Ovary (tissue), 3 donors: Measurements from ENCODE around the gene TRIM37.

ENCODE experiments used
- CTCF ChIP-seq, 3 donors: fragments of 450-650 bp in 2 of 3; fragments of 200-600 bp in 1 of 3; IDR thresholded peaks; one replicate each; pipeline versions ENCODE4 v1.5.1 to v1.8.0; 2016 to 2022; ENCODE audit warnings: antibody characterized with exemption in 3 of 3, mild to moderate bottlenecking in 1 of 3
- EP300 ChIP-seq: sonication (generic); formaldehyde crosslinking; IDR thresholded peaks from one replicate; pipeline ENCODE4 v1.6.1; 2017; ENCODE audit warnings: antibody characterized with exemption
- POLR2A ChIP-seq: fragments of 450-650 bp; IDR thresholded peaks from one replicate; pipeline ENCODE4 v1.6.1; 2017; ENCODE audit warnings: antibody characterized with exemption, mild to moderate bottlenecking, moderate library complexity
- donor health status: DM: no; HTN: no; CAD: no.

GRCh38 chr17:59152925-59153324 is 46.2 kb upstream of the TRIM37 start:
- TF ChIP-seq POLR2A, result no peak
- no peak for TF ChIP-seq CTCF (IDR thresholded peaks at IDR 0.05)
- TF ChIP-seq EP300, result no peak
